NK-92 (cell line): ENCODE measurements around the gene WNT6.
A peak's percentile ranks its signal among the peaks of the same experiment; 100 is the strongest.

Experiments
- DNase-seq: peaks from one replicate; lab custom pipeline; 2025; ENCODE audit not compliant: unreplicated experiment; lab: John Stamatoyannopoulos, UW

The WNT6 gene

DNA sequence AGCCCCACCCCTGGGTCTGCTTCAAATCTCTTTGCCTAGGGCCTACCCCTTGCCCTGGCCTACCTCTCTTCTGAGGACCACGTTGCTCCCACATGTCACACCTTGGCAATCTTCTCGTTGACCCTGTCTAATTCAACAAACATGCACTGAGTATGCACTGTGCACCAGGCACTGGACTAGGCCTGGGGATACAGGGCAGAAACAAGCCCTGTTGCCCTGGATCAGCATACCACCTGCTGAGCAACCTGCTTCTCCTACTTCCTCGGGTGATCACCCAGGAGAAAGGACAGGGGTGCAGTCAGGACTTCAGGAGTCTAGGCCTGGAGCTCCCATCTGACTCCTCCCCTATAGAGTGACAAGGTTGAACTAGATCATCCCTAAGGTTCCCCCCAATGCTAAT is 30.8 kb downstream of the WNT6 start:
- no peak for DNase-seq

GRCh38 chr2:218891275-218892135 is 31.9 kb downstream of the WNT6 start:
- DNase-seq, result no peak

DNA sequence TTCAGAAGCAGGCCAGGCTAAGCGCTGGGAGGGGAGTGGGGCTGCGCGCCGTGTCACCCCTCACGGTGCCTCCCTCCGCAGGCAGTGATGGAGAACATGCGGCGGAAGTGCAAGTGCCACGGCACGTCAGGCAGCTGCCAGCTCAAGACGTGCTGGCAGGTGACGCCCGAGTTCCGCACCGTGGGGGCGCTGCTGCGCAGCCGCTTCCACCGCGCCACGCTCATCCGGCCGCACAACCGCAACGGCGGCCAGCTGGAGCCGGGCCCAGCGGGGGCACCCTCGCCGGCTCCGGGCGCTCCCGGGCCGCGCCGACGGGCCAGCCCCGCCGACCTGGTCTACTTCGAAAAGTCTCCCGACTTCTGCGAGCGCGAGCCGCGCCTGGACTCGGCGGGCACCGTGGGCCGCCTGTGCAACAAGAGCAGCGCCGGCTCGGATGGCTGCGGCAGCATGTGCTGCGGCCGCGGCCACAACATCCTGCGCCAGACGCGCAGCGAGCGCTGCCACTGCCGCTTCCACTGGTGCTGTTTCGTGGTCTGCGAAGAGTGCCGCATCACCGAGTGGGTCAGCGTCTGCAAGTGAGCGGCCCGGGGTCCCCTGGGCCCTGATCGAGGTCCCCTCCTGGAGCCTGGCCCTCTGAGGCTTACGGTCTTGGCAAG is 33.2 kb downstream of the WNT6 start:
- DNase-seq, result peak; percentile 15

GRCh38 chr2:218893349-218894150 is 33.9 kb downstream of the WNT6 start:
- no peak for DNase-seq

GRCh38 chr2:218894151-218894879 is 34.7 kb downstream of the WNT6 start:
- DNase-seq, result no peak

GRCh38 chr2:218894880-218895157 is 35.2 kb downstream of the WNT6 start:
- no peak for DNase-seq

GRCh38 chr2:218895326-218895725 is 35.7 kb downstream of the WNT6 start:
- no peak for DNase-seq

- DNase-seq, result no peak
These were observed 36.3 kb downstream of the WNT6 start for GRCh38 chr2:218895759-218896500.

DNA sequence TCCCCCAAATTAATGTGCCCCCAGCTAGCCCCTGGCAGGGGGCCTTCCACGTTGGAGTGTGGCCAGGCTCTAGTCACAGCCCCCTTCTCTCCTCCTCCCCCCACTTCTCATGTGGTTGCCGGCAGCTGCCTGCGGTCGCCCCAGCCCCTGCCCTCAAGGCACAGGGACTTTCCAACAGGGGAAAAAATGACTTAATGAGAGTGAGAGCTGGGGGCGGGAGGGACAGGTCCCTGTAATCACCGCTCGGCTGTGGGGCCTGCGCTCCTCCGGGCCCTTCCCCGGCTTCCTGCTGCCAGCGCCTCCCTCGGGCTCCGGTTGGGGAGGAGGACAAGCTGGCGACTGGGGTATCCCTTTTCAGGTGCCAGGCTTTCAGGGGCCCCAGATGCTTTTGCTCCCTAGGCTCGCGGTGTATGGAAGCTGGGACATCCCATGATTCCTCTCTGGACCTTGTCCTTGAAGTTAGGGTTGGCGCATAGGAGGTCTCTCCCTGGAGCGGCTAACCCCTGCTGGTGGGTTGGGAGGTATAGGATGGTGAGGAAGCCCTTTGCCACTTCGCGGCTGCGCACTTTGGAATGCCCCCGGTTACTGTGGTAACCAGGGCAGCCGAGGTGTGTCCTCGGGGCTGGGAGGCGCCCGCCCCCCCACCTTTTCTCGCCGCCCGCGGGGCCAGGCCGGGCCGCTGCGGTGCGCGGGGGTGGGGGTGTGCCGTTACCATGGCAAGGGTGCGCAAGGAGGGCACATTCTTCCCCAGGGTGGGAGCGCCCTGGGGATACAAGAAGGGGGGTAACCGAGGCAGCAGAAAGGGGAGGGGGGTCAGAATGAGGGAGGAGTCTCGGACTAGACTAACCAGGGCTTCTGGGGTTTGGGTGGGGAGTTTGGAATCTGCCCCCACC is 37.1 kb downstream of the WNT6 start:
- peak; percentile 23 for DNase-seq

GRCh38 chr2:218897394-218898108 is 37.9 kb downstream of the WNT6 start:
- DNase-seq, result no peak

- DNase-seq, result no peak
These were observed 38.7 kb downstream of the WNT6 start for GRCh38 chr2:218898109-218898878.

- DNase-seq, result no peak
These were observed 39.5 kb downstream of the WNT6 start for GRCh38 chr2:218899147-218899546.

DNA sequence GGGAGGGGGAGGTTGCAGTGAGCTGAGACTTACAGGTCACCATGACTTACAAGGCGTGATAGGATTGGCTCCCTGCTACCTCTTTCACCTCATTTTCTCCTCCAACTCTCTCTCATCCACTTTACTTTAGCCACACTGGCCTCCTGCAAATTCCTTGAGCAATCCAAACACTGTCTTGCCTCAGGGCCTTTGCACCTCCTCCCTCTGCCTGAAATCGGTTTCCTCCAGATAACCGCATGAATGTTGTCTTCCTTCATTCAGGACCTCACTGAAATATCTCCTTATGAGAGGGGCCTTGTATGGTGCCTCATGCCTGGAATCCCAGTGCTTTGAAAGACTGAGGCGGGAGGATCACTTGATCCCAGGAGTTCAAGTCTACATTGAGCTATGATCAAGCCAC is 42.8 kb downstream of the WNT6 start:
- no peak for DNase-seq

DNA sequence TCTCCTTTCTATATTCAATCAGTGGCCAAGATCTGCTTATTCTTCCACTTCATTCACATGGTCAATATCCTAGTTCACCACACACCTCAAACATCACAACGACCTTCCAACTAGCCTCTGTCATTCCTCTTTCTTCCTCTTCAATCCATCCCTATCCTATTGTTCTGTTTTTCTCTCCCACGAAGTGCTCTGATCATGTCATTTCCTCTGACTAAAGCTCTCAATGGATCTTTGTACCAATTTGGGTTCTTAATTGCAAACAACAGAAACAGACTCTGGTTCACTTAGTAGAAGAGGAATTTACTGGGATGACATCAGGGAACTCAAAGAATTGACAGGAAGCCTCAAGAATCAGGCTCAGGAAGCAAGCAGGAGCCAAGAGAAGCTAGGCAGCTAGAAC is 44.6 kb downstream of the WNT6 start:
- no peak for DNase-seq

GRCh38 chr2:218908721-218909619 is 49.4 kb downstream of the WNT6 start:
- no peak for DNase-seq

GRCh38 chr2:218910741-218911140 is 51.1 kb downstream of the WNT6 start:
- no peak for DNase-seq

DNA sequence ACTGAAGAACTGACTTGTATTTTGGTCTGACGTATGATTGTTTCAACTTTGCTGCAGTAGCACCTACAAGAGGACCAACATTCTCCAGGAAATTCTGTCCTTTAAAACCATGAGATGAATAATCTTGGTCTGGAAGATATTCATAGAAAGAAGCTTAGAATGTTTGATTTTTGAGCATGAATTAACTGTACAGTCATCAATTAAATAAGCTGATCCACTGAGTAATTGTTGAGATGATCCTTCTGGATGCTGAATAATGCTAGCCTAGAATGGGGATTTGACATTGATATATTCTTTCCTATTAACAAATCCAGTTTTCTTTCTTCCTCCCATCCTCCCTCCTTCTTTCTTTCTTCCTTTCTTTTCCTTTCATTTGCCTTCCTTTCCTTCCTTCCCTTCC is 60.9 kb downstream of the WNT6 start:
- no peak for DNase-seq
